ENCODE results near the gene GNB3. TPM values are rescaled to one million over a fixed set of nuclear protein-coding genes. Genes with fewer than 3 reads are reported as not detected.

Gene GNB3
- total and polyA plus RNA-seq, 4 donors: 1.2 to 3.3 (median 1.7) TPM

DNA sequence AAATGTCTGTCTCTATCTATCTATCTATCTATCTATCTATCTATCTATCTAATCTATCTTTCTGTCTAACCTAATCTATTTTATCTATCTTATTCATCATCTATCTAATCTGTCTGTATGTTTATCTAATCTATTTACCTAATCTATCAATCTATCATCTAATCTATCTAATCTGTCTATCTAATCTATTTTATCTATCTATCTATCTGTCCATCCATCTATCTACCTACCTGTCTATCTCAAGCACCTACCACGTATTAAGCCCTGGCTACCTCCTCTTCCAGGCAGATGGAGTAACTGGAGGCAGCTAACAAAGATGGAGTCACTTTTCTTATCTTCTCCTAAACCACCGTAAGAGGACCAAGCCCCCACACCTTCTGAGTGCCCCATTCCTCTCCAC is 45.6 kb upstream of the GNB3 start:
- ATAC-seq (ENCODE audit: insufficient read depth, low FRiP score) (no peak), DNase-seq (no peak)
- WGBS, 2 donors: 85 to 95% methylated on average over 2 of the region's 2 CpGs
- Histone ChIP-seq H3K4me1 (ENCODE audit: control insufficient read depth in 5 of 5, insufficient read depth in 5 of 5, low read length in 5 of 5) (peaks cover 0 to 28% (median 12%) of the 10 kb centered on the region in 5 donors), H3K9me3 (ENCODE audit: control insufficient read depth in 4 of 4, insufficient read depth in 3 of 4, low read length in 3 of 4) (no peaks in the 10 kb centered on the region), H3K27ac (ENCODE audit: low read depth in 1 of 2, low read length in 1 of 2) (no peak overlapping the region), H3K36me3 (ENCODE audit: control insufficient read depth in 4 of 4, insufficient read depth in 4 of 4, low read length in 4 of 4) (peaks cover 0 to 23% (median 9%) of the 10 kb centered on the region in 4 donors), H3K27me3 (ENCODE audit: control insufficient read depth in 3 of 3, insufficient read depth in 3 of 3, low read length in 2 of 3) (no peaks in the 10 kb centered on the region), H3K9ac (ENCODE audit: insufficient read depth in 1 of 2, low read length in 2 of 2) (no peak overlapping the region), H3K4me3 (no peak overlapping the region)
- TF ChIP-seq CTCF (IDR thresholded peaks at IDR 0.05; ENCODE audit: control extremely low read depth, extremely low read depth): no peak

GRCh38 chr12:6796576-6796975 is 44.1 kb upstream of the GNB3 start:
- Histone ChIP-seq H3K36me3 (ENCODE audit: control insufficient read depth in 4 of 4, insufficient read depth in 4 of 4, low read length in 4 of 4) (peaks cover 0 to 23% (median 9%) of the 10 kb centered on the region in 4 donors), H3K27me3 (ENCODE audit: control insufficient read depth in 3 of 3, insufficient read depth in 3 of 3, low read length in 2 of 3) (no peaks in the 10 kb centered on the region), H3K9ac (ENCODE audit: insufficient read depth in 1 of 2, low read length in 2 of 2) (no peak overlapping the region), H3K9me3 (ENCODE audit: control insufficient read depth in 4 of 4, insufficient read depth in 3 of 4, low read length in 3 of 4) (no peaks in the 10 kb centered on the region), H3K4me1 (ENCODE audit: control insufficient read depth in 5 of 5, insufficient read depth in 5 of 5, low read length in 5 of 5) (peaks cover 0 to 19% (median 9%) of the 10 kb centered on the region in 5 donors), H3K27ac (ENCODE audit: low read depth in 1 of 2, low read length in 1 of 2) (no peak overlapping the region), H3K4me3 (no peak overlapping the region)
- no peak for TF ChIP-seq CTCF (IDR thresholded peaks at IDR 0.05; ENCODE audit: control extremely low read depth, extremely low read depth)
- ATAC-seq (ENCODE audit: insufficient read depth, low FRiP score) (no peak), DNase-seq (no peak)
- WGBS, 2 donors: 92 to 95% methylated on average over 4 of the region's 4 CpGs

DNA sequence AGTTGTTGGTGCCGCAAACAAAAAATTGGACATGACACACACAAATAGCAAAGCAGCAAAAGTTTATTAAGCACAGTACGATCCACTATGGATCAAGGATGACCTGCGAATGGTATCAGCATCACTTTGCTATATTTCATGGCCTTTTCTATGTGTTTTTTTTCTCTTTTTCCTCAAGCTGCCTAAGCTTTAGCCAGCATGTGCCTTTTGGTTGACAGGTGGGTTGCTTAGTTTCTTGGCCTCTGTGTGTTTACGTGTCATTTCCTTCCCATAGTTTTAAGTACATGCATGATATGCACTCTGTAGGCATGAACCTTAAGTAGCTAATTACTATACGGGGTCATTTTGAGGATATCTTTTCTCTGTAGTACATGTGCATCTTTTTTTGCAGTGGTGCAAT is 41.6 kb upstream of the GNB3 start:
- peaks cover 0 to 31% (median 13%) of the 10 kb centered on the region in 4 donors for H3K36me3 ChIP-seq (ENCODE audit: control insufficient read depth in 4 of 4, insufficient read depth in 4 of 4, low read length in 4 of 4)
- WGBS, 2 donors: 88 to 89% methylated on average over 5 of the region's 5 CpGs
- TF ChIP-seq CTCF (IDR thresholded peaks at IDR 0.05; ENCODE audit: control extremely low read depth, extremely low read depth): no peak

DNA sequence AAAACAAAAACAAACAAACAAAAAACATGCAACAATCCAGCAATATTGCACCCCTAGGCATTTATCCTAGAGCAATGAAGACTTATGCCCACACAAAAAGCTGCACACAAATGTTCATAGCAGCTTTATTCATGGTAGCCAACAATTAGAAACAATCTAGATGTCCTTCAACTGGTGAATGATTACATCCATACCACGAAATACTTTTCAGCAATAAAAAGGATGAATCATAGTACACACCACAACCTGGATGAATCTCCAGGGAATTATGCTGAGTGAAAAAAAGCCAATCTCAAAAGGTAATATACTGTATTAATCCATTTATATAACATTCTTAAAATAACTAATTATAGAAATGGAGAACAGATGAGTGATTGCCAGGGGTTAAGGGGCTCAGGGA is 33.6 kb upstream of the GNB3 start:
- ATAC-seq (ENCODE audit: insufficient read depth, low FRiP score): no peak
- Histone ChIP-seq H3K9me3 (ENCODE audit: control insufficient read depth in 4 of 4, insufficient read depth in 3 of 4, low read length in 3 of 4) (no peaks in the 10 kb centered on the region), H3K4me3 (no peak overlapping the region), H3K27me3 (ENCODE audit: control insufficient read depth in 3 of 3, insufficient read depth in 3 of 3, low read length in 2 of 3) (no peaks in the 10 kb centered on the region), H3K9ac (ENCODE audit: insufficient read depth in 1 of 2, low read length in 2 of 2) (no peak overlapping the region), H3K4me1 (ENCODE audit: control insufficient read depth in 5 of 5, insufficient read depth in 5 of 5, low read length in 5 of 5) (no peaks in the 10 kb centered on the region), H3K36me3 (ENCODE audit: control insufficient read depth in 4 of 4, insufficient read depth in 4 of 4, low read length in 4 of 4) (peaks cover 0 to 13% (median 7%) of the 10 kb centered on the region in 4 donors), H3K27ac (ENCODE audit: low read depth in 1 of 2, low read length in 1 of 2) (no peak overlapping the region)
- 75 to 97% methylated on average over 1 of the region's 1 CpG for WGBS, 2 donors
- TF ChIP-seq CTCF (IDR thresholded peaks at IDR 0.05; ENCODE audit: control extremely low read depth, extremely low read depth): no peak
- DNase-seq: no peak

More for the DNA sequence above, 41.6 kb upstream of the GNB3 start:
- Histone ChIP-seq H3K9me3 (ENCODE audit: control insufficient read depth in 4 of 4, insufficient read depth in 3 of 4, low read length in 3 of 4) (no peaks in the 10 kb centered on the region), H3K4me1 (ENCODE audit: control insufficient read depth in 5 of 5, insufficient read depth in 5 of 5, low read length in 5 of 5) (no peaks in the 10 kb centered on the region), H3K27ac (ENCODE audit: low read depth in 1 of 2, low read length in 1 of 2) (no peak overlapping the region), H3K4me3 (no peak overlapping the region), H3K9ac (ENCODE audit: insufficient read depth in 1 of 2, low read length in 2 of 2) (no peak overlapping the region), H3K27me3 (ENCODE audit: control insufficient read depth in 3 of 3, insufficient read depth in 3 of 3, low read length in 2 of 3) (no peaks in the 10 kb centered on the region)
- DNase-seq (no peak), ATAC-seq (ENCODE audit: insufficient read depth, low FRiP score) (no peak)

Data from lung (tissue), 12 donors.